HUES64 (cell line): ENCODE measurements around the gene ADAMTS20.
"Not testable (repeated sequence)": the region's sequence is repeated elsewhere in the genome, so short reads cannot be mapped to it uniquely, and the experiment has no call there.

Source experiments
- H3K27ac ChIP-seq: 2 replicates; pipeline ENCODE4 v1.7.0; 2013; ENCODE audit warnings: low read depth, low read length, inconsistent platforms
- H3K27me3 ChIP-seq: 2 replicates; pipeline ENCODE4 v1.6.1; 2013; ENCODE audit warnings: mild to moderate bottlenecking, low read length; ENCODE audit not compliant: insufficient read depth
- H3K36me3 ChIP-seq: 2 replicates; pipeline ENCODE4 v1.6.1; 2013; ENCODE audit warnings: mild to moderate bottlenecking, low read length; ENCODE audit not compliant: insufficient read depth
- H3K4me1 ChIP-seq: 2 replicates; pipeline ENCODE4 v1.6.1; 2013; ENCODE audit warnings: mild to moderate bottlenecking, low read length, moderate library complexity; ENCODE audit not compliant: insufficient read depth
- H3K4me3 ChIP-seq: 2 replicates; pipeline ENCODE4 v1.5.1; 2013; ENCODE audit warnings: mild to moderate bottlenecking, low read length, moderate library complexity
- H3K9ac ChIP-seq: 2 replicates; pipeline ENCODE4 v1.6.1; 2013; ENCODE audit warnings: mild to moderate bottlenecking, low read depth, low read length
- H3K9me3 ChIP-seq: 2 replicates; pipeline ENCODE4 v1.6.1; 2013; ENCODE audit warnings: low read depth, low read length; ENCODE audit not compliant: insufficient read depth
- WGBS: fragments of 150-250, 120-280 bp; methylation state at CpG from one replicate; pipeline ENCODE4 v1.1.7; 2013; ENCODE audit warnings: missing lambda C conversion rate; 5-methylcytosine and 5-hydroxymethylcytosine counted together

ADAMTS20 gene

DNA sequence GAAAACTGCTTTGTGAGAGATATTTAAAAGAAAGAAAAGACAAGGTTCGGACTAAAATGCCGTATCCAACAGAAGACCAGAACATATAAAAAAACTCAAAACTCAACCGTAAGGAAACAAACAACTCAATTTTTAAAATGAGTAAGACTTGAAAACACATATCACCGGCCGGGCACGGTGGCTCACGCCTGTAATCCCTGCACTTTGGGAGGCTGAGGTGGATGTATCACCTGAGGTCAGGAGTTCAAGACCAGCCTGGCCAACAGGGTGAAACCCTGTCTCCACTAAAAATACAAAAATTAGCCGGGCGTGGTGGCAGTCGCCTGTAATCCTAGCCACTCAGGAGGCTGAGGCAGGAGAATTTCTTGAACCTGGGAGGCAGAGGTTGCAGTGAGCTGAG, 192.0 kb downstream of the ADAMTS20 start:
- H3K4me3 ChIP-seq, H3K9ac ChIP-seq, H3K4me1 ChIP-seq, H3K27ac ChIP-seq, H3K27me3 ChIP-seq, H3K9me3 ChIP-seq, H3K36me3 ChIP-seq: not testable (repeated sequence)
- 97% methylated on average over 10 of the region's 10 CpGs for WGBS

DNA sequence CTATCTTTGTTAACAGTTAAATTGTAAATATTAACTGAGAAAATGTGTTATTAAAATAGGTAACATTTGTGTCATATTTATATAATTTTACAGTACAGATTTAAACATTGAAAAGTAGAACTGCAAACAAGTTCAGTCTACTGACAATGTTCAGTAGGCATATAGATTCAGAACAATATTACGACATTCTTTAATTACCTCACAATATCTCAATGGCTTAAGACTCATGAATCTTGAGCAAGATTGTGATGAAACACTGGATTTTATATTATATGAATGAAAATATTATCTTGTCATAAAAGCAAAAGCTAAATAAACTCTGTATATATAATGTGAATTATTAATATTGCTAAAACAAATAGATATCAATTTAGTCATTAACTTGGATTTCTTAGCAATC, 194.9 kb downstream of the ADAMTS20 start:
- no peaks in the 10 kb centered on the region for H3K4me1 ChIP-seq
- no peak overlapping the region for H3K9ac ChIP-seq
- no peaks in the 10 kb centered on the region for H3K27me3 ChIP-seq
- H3K4me3 ChIP-seq, result no peak overlapping the region
- H3K36me3 ChIP-seq, result no peaks in the 10 kb centered on the region
- WGBS, result 88% methylated on average over 1 of the region's 1 CpG
- H3K9me3 ChIP-seq, result no peaks in the 10 kb centered on the region
- no peak overlapping the region for H3K27ac ChIP-seq

DNA sequence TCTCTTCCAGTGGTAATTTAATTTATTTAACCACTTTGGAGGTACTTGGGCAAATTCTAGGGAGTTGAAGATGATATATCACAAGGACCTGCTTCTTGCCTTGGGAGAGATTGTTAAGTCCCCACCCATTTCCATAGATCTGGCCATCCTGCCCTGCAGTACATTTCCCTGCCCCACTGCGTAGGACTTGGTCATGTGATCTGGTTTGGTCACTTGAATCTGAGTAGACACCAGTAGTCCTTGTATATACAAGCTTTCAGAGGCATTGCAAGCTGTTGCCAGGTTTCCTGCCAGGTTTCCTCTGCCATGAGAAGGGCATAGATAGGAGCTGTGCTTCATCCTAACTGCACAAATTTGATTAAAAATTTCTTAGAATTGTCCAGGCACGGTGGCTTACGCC, 200.0 kb downstream of the ADAMTS20 start:
- 89% methylated on average over 3 of the region's 3 CpGs for WGBS
- Histone ChIP-seq H3K27ac (no peak overlapping the region), H3K9ac (no peak overlapping the region), H3K4me3 (no peak overlapping the region), H3K9me3 (no peaks in the 10 kb centered on the region), H3K4me1 (no peaks in the 10 kb centered on the region), H3K27me3 (no peaks in the 10 kb centered on the region), H3K36me3 (no peaks in the 10 kb centered on the region)

DNA sequence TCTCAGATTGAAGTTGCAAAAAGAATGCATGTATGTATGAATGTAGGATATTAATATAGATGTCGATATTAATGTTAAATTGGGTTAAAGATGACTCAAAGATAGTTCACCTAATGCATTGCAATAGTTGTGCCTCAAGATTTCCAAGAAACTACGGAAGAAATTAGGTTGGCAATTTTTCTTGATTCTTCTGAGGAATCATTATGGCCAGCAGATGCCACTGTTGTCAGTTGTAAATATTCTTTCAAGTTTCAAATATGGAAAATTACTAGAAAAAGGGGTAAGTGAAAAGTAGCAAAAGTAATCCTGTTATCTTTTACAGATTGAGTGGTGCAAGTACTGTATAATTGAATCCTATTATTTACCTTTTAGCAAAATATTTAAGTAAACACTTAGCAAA, 202.1 kb downstream of the ADAMTS20 start:
- H3K9me3 ChIP-seq, result peaks cover 13% of the 10 kb centered on the region
- no peak overlapping the region for H3K4me3 ChIP-seq
- no peaks in the 10 kb centered on the region for H3K4me1 ChIP-seq
- no peaks in the 10 kb centered on the region for H3K27me3 ChIP-seq
- H3K9ac ChIP-seq, result no peak overlapping the region
- no peak overlapping the region for H3K27ac ChIP-seq
- H3K36me3 ChIP-seq, result no peaks in the 10 kb centered on the region
- WGBS, result 83% methylated on average over 2 of the region's 2 CpGs

DNA sequence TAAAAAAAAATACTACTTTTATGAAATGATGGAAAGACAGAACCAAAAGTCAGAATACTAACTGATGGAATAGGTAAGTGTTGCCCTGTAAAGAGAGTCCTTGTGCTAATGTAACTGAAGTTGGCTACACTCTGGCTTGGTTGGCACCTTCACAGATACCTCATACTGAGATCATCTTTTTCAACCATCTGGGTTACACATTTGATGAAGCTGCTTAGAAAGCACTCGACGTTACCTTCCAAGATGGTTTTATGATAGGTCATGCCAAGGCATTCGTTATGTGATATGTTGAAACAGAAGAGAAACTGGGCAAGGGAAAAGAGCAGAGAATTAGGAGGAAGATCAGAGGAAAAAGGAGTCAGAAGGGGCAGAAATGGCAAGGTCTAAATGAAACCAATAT, 203.8 kb downstream of the ADAMTS20 start:
- Histone ChIP-seq H3K9ac (no peak overlapping the region), H3K9me3 (peaks cover 30% of the 10 kb centered on the region), H3K27me3 (no peaks in the 10 kb centered on the region), H3K27ac (no peak overlapping the region), H3K4me1 (no peaks in the 10 kb centered on the region), H3K36me3 (no peaks in the 10 kb centered on the region), H3K4me3 (no peak overlapping the region)
- 93% methylated on average over 3 of the region's 3 CpGs for WGBS

DNA sequence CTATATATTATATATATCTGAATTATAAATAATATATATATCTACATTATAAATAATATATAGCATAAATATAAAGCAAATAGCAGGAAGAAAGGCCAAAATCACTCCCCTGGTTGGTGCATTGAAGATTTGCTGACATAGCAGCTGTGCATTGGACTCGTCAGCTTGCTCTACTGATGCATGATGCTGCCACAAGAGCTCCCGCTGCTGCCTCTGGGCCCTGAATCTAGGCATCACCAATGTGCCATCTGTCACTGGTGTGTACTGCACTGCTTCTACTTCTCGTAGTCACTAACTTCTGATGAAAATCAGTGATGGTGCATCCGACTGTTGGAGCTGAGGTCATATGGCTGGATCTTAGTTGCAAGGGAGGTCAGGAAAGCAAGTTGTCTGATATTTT, 205.0 kb downstream of the ADAMTS20 start:
- Histone ChIP-seq H3K9me3 (peaks cover 35% of the 10 kb centered on the region), H3K36me3 (no peaks in the 10 kb centered on the region), H3K9ac (no peak overlapping the region), H3K27me3 (no peaks in the 10 kb centered on the region), H3K4me3 (no peak overlapping the region), H3K27ac (no peak overlapping the region), H3K4me1 (no peaks in the 10 kb centered on the region)
- 93% methylated on average over 4 of the region's 4 CpGs for WGBS

DNA sequence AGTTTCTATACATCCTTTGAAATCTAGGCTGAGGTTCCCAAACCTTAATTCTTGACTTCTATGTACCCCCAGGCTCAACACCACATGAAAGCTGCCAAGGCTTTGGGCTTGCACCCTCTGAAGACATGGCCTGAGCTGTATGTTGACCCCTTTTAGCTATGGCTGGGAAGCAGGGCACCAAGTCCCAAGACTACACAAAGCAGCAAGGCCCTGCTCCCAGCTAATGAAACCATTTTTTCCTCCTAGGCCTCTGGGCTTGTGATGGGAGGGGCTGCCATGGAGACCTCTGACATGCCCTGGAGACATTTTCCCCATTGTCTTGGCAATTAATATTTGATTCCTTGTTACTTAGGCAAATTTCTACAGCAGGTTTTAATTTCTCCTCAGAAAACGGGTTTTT, 207.0 kb downstream of the ADAMTS20 start:
- no peaks in the 10 kb centered on the region for H3K27me3 ChIP-seq
- no peaks in the 10 kb centered on the region for H3K4me1 ChIP-seq
- no peak overlapping the region for H3K9ac ChIP-seq
- peaks cover 35% of the 10 kb centered on the region for H3K9me3 ChIP-seq
- 92% methylated on average over 1 of the region's 1 CpG for WGBS
- H3K27ac ChIP-seq, result no peak overlapping the region
- H3K36me3 ChIP-seq, result no peaks in the 10 kb centered on the region
- no peak overlapping the region for H3K4me3 ChIP-seq

DNA sequence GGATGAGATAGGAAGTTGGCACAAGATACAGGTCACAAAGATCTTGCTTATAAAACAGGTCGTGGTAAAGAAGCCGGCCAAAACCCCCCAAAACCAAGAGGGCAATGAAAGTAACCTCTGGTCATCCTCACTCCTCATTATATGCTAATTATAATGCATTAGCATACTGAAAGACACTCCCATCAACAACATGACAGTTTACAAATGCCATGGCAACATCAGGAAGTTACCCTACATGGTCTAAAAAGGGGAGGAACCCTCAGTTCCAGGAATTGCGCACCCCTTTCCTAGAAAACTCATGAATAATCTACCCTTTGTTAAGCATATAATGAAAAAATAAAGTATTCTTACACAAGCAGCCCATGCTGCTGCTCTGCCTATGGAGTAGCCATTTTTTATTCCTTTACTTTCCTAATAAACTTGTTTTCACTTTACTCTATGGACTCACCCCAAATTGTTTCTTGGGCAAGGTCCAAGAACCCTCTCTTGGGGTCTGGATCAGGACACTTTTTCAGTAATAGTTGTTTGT, 210.2 kb downstream of the ADAMTS20 start:
- peaks cover 35% of the 10 kb centered on the region for H3K9me3 ChIP-seq
- H3K27me3 ChIP-seq, H3K27ac ChIP-seq, H3K36me3 ChIP-seq, H3K9ac ChIP-seq, H3K4me3 ChIP-seq: not testable (repeated sequence)
- WGBS, result 90% methylated on average over 2 of the region's 3 CpGs
- H3K4me1 ChIP-seq, result peaks cover 15% of the 10 kb centered on the region; the same call in 1 of the 2 replicates

DNA sequence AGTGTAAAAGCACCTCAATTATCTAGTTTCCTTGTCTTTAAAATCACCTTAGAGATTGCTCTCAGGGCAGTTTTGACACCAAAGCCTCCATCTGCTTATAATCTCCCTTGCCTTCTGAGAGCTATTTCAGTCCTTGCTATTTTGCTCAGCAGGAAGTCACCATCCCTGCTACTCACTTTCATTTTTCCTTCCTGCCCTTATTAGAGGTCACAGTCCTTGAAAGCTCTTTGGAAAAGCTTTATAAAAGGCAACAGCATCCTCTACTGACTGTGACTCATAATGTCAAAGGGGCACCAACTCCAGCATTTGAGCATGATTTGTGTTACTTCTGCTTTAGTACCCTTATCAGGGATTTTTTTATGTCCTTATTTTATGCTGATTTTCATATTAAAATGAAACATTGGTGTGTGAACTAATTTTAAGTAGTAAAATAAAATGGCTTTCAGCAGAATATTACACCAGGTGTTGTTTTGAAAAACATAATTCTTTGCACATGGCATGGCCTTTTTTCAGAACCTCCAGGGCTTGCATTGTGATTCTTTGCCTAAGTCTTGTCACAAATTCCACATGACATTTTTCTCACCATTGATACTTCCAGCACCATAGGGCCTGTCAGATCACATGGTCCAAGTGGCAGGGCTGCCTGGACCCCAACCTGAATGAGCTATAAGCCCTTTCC, 213.0 kb downstream of the ADAMTS20 start:
- no peaks in the 10 kb centered on the region for H3K27me3 ChIP-seq
- H3K27ac ChIP-seq, result no peak overlapping the region
- H3K4me3 ChIP-seq, result no peak overlapping the region
- peaks cover 15% of the 10 kb centered on the region; the same call in 1 of the 2 replicates for H3K4me1 ChIP-seq
- no peaks in the 10 kb centered on the region for H3K36me3 ChIP-seq
- H3K9ac ChIP-seq, result no peak overlapping the region
- peaks cover 13% of the 10 kb centered on the region for H3K9me3 ChIP-seq

GRCh38 chr12:43337571-43338444, 214.2 kb downstream of the ADAMTS20 start:
- no peak overlapping the region for H3K27ac ChIP-seq
- H3K27me3 ChIP-seq, result no peaks in the 10 kb centered on the region
- no peaks in the 10 kb centered on the region for H3K36me3 ChIP-seq
- 82% methylated on average over 4 of the region's 4 CpGs for WGBS
- no peak overlapping the region for H3K9ac ChIP-seq
- 0 out of 2 replicates have a peak, but pooled peaks cover 1% of the 10 kb centered on the region for H3K9me3 ChIP-seq
- H3K4me3 ChIP-seq, result no peak overlapping the region
- peaks cover 15% of the 10 kb centered on the region; the same call in 1 of the 2 replicates for H3K4me1 ChIP-seq

- Histone ChIP-seq H3K4me3 (no peak overlapping the region), H3K27ac (no peak overlapping the region), H3K4me1 (peaks cover 15% of the 10 kb centered on the region; the same call in 1 of the 2 replicates), H3K36me3 (no peaks in the 10 kb centered on the region), H3K27me3 (no peaks in the 10 kb centered on the region), H3K9ac (no peak overlapping the region), H3K9me3 (no peaks in the 10 kb centered on the region)
- WGBS, result 15% methylated on average over 1 of the region's 1 CpG
Observed at GRCh38 chr12:43336962-43337555, 214.9 kb downstream of the ADAMTS20 start.
